GM21576 (cell line): Measurements from ENCODE around the gene AKNAD1.
"Not testable (repeated sequence)": the region's sequence is repeated elsewhere in the genome, so short reads cannot be mapped to it uniquely, and the experiment has no call there.

Experiments
- ATAC-seq: cut with Tn5 transposase; IDR thresholded peaks from one replicate; pipeline ENCODE4 v1.9.1; 2021; ENCODE audit warnings: mild to moderate bottlenecking, moderate library complexity; ENCODE audit not compliant: unreplicated experiment

The AKNAD1 gene

DNA sequence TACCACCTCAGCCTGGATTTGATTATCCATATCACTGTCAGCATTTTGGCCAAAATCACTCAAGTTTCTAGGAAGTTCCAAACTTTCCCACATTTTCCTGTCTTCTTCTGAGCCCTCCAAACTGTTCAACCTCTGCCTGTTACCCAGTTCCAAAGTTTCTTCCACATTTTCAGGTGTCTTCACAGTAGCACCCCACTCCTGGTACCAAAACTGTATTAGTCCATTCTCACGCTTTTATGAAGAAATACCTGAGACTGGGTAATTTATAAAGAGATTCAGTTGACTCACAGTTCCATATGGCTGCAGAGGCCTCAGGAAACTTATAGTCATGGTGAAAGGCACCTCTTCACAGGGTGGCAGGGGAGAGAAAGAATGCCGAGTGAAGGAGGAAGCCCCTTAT lies 71.0 kb downstream of the AKNAD1 start:
- no peak for ATAC-seq

GRCh38 chr1:108785264-108785663 lies 71.6 kb downstream of the AKNAD1 start:
- ATAC-seq, result no peak

- ATAC-seq, result not testable (repeated sequence)
Measured at GRCh38 chr1:108781575-108781944, 75.3 kb downstream of the AKNAD1 start.

DNA sequence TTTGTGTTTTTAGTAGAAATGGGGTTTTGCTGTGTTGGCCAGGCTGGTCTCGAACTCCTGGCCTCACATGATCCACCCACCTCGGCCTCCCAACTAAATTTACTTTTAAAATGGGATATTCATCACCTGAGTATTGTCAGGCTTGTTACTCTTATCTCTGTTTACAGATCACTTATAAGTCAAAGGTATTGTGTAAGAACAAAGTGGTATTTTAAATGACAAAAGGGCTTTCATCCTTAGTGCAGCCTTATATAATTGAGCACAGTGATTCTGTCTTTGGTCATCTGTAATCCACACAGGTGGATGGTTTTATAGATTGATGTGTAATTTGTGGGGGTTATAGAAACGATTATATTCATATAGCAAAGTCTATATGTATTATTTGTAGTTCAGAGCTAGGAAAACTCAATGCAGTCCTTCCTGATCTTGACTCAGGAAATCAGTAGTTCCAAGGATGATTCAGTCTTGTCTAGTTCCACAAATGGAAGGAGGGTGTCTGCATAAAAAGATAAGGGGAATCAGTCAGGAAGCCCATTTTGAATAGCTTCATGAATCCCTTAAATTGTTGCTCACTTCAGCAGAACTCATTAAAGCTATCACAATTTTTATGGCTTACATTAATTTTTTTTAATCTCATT lies 75.8 kb downstream of the AKNAD1 start:
- no peak for ATAC-seq

DNA sequence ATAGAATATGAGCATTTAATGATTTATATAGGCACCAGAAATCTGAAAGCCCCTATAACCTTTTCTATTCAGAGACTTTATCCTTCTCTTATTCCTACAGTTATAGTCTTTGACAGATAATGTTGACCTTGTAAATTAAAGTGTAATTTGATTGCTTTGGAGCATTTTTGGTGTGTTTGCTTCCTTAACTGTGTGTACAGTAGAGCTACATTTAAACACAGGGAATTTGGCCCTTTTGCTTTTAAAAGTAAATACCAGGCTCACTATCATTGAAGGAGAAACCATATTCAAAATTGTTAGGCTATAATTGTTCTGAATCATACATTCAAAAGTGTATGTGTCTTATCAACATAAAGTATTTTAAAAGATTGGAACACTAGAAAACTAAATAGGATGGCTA lies 77.4 kb downstream of the AKNAD1 start:
- no peak for ATAC-seq

DNA sequence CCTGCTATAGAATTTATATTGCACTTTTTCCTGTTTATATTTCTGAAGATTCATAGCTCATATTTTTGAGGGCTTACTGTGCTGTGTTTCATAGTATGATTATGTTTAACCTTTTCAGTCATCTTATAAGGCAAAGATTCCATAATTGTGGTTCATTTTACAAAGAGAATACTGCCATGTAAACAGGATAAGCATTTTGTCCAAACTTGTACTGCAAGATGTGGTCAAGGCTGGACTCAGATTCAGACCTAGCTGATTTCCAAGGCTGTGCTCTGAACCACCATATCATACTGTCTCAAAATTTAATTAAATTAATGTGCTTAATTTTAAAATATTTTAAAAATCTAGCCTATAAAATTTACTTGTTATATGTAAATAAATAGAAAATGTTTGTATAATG lies 79.1 kb downstream of the AKNAD1 start:
- no peak for ATAC-seq

DNA sequence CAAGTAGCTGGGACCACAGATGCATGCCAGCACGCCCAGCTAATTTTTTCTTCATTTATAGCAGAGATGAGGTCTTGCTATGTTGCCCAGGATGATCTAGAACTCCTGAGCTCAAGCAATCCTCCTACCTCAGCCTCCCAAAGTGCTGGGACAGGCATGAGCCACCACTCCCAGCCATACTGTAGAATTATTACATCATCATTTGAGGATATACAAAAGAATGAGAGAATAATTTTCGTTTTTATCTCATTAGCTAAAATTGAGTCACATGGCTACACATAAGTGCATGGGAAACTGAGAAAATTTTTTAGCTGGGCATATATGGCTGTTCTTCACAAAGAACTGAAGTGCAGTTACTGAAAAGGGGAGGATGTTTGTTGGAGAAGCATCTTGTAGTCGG lies 89.2 kb downstream of the AKNAD1 start:
- ATAC-seq, result no peak

DNA sequence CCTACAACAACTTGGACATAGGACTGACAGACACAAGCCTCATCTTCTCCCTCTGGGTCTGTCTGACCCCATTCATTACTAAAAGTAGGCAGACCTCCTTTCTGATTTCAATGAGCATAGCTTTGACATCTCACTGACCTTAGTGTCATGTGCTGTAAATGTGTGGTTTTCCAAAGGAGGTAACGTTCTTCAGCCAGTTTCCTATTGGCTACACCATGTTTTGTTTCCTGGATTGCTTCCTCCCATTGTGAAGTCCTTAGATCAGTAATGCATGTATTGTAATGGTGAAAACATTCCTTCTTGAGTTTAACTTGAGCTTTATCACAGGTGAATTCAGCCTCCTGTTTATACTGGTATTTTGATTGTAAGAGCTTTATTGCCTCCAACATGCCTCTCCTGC lies 89.8 kb downstream of the AKNAD1 start:
- ATAC-seq, result no peak
